Fibroblast of lung (primary cell): Measurements from ENCODE around the gene APMAP. TPM values are rescaled to one million over a fixed set of nuclear protein-coding genes. Genes with fewer than 3 reads are reported as not detected.

ENCODE experiments used
- DNase-seq, 2 donors: peaks; one replicate each; pipeline versions ENCODE4 v3.0.0 to v3.0.0-alpha.2; 2010; ENCODE audit warnings: low read depth in 2 of 2
- H2AFZ ChIP-seq: 2 replicates; pipeline ENCODE4 v1.5.1; 2012; ENCODE audit warnings: low read length, control low read depth, inconsistent platforms
- H3K27ac ChIP-seq: 2 replicates; pipeline ENCODE4 v1.5.1; 2011; ENCODE audit warnings: low read length, control low read depth; ENCODE audit not compliant: insufficient read depth
- H3K27me3 ChIP-seq: 2 replicates; pipeline ENCODE4 v1.5.1; 2011; ENCODE audit warnings: mild to moderate bottlenecking, low read length; ENCODE audit not compliant: control insufficient read depth, insufficient read depth
- H3K36me3 ChIP-seq: 2 replicates; pipeline ENCODE4 v1.5.1; 2011; ENCODE audit warnings: low read length; ENCODE audit not compliant: control insufficient read depth, insufficient read depth
- H3K4me1 ChIP-seq: 2 replicates; pipeline ENCODE4 v1.5.1; 2011; ENCODE audit warnings: low read length; ENCODE audit not compliant: control insufficient read depth, insufficient read depth; ENCODE audit errors: extremely low read depth
- H3K4me2 ChIP-seq: 2 replicates; pipeline ENCODE4 v1.5.1; 2011; ENCODE audit warnings: low read length, control low read depth; ENCODE audit not compliant: insufficient read depth; ENCODE audit errors: extremely low read depth
- H3K4me3 ChIP-seq, 4 experiments: fragments of 200-600 bp in 1 of 4; sonication (generic) in 1 of 4; replicated peaks in 1 of 4; 2 replicates each; pipeline ENCODE4 v1.5.1; 2011 to 2016; ENCODE audit warnings: low read length in 4 of 4, low read depth in 3 of 4, mild to moderate bottlenecking in 3 of 4, control low read depth in 2 of 4, inconsistent platforms in 1 of 4, mixed read lengths in 1 of 4; ENCODE audit not compliant: insufficient read depth in 1 of 4; ENCODE audit errors: control extremely low read depth in 1 of 4
- H3K79me2 ChIP-seq: 2 replicates; pipeline ENCODE4 v1.5.1; 2012; ENCODE audit warnings: mild to moderate bottlenecking, low read length, inconsistent platforms; ENCODE audit not compliant: control insufficient read depth, insufficient read depth
- H3K9ac ChIP-seq: 2 replicates; pipeline ENCODE4 v1.5.1; 2011; ENCODE audit warnings: mild to moderate bottlenecking, low read length, control low read depth; ENCODE audit not compliant: insufficient read depth
- H3K9me3 ChIP-seq: 2 replicates; pipeline ENCODE4 v1.5.1; 2012; ENCODE audit warnings: low read depth, low read length; ENCODE audit not compliant: control insufficient read depth, insufficient read depth
- H4K20me1 ChIP-seq: 2 replicates; pipeline ENCODE4 v1.5.1; 2011; ENCODE audit warnings: low read length; ENCODE audit not compliant: control insufficient read depth, insufficient read depth; ENCODE audit errors: extremely low read depth
- CTCF ChIP-seq, 2 donors: IDR thresholded peaks in 1 of 2; conservative IDR thresholded peaks in 1 of 2; 1 replicate in 1 of 2; 2 replicates in 1 of 2; pipeline ENCODE4 v1.5.1; 2011 to 2012; ENCODE audit warnings: low read length in 2 of 2, control low read depth in 1 of 2, inconsistent platforms in 1 of 2, low read depth in 1 of 2, mild to moderate bottlenecking in 1 of 2
- EZH2 ChIP-seq: IDR thresholded peaks from 2 replicates; pipeline ENCODE4 v1.5.1; 2012; ENCODE audit warnings: low read length, control low read depth, mild to moderate bottlenecking; ENCODE audit errors: missing control alignments
- polyA plus RNA-seq, 2 donors: library from polyadenylated mRNA; depleted of rRNA in 1 of 2; stranded (reverse) in 1 of 2; unstranded in 1 of 2; fragments of >200 nt; gene quantifications; 2 replicates each; pipeline ENCODE4 v1.2.1, GENCODE V29; 2011 to 2012; ENCODE audit warnings: missing spikeins in 1 of 2
- total RNA-seq: library from RNA; depleted of rRNA; stranded (reverse); fragments of >200 nt; gene quantifications from 2 replicates; pipeline ENCODE4 v1.2.1, GENCODE V29; 2014

Gene APMAP
- total and polyA plus RNA-seq, 2 donors (not counting 1 experiment from before 2014, with no cell fraction given) = 72.5 to 104 TPM

GRCh38 chr20:24957326-24958016 lies 35.1 kb downstream of the APMAP start:
- Histone ChIP-seq H2AFZ (no peak overlapping the region), H3K27ac (no peak overlapping the region), H3K9me3 (no peaks in the 10 kb centered on the region), H4K20me1 (no peaks in the 10 kb centered on the region), H3K4me1 (no peaks in the 10 kb centered on the region), H3K79me2 (no peaks in the 10 kb centered on the region), H3K4me2 (no peak overlapping the region), H3K9ac (no peak overlapping the region), H3K36me3 (no peaks in the 10 kb centered on the region), H3K4me3 (no peak overlapping the region), H3K27me3 (no peaks in the 10 kb centered on the region)
- TF ChIP-seq CTCF (conservative IDR thresholded peaks at IDR 0.05 in 1 of 2, IDR thresholded peaks at IDR 0.05 in 1 of 2; ENCODE audit: low read depth in 1 of 2, low read length in 2 of 2) (no peak), EZH2 (no peak)
- DNase-seq = no peak

GRCh38 chr20:24956001-24956841 lies 36.3 kb downstream of the APMAP start:
- Histone ChIP-seq H2AFZ (no peak overlapping the region), H3K4me1 (no peaks in the 10 kb centered on the region), H3K36me3 (no peaks in the 10 kb centered on the region), H3K4me2 (no peak overlapping the region), H3K4me3 (no peak overlapping the region), H3K9ac (no peak overlapping the region), H3K9me3 (no peaks in the 10 kb centered on the region), H4K20me1 (no peaks in the 10 kb centered on the region), H3K27ac (no peak overlapping the region), H3K27me3 (no peaks in the 10 kb centered on the region), H3K79me2 (no peaks in the 10 kb centered on the region)
- no peak for DNase-seq
- TF ChIP-seq CTCF (conservative IDR thresholded peaks at IDR 0.05 in 1 of 2, IDR thresholded peaks at IDR 0.05 in 1 of 2; ENCODE audit: low read depth in 1 of 2, low read length in 2 of 2) (no peak), EZH2 (no peak)

GRCh38 chr20:24955045-24955444 lies 37.5 kb downstream of the APMAP start:
- no peak for TF ChIP-seq CTCF (conservative IDR thresholded peaks at IDR 0.05 in 1 of 2, IDR thresholded peaks at IDR 0.05 in 1 of 2; ENCODE audit: low read depth in 1 of 2, low read length in 2 of 2)
- no peak for TF ChIP-seq EZH2
- Histone ChIP-seq H3K4me3 (no peak overlapping the region), H3K79me2 (no peaks in the 10 kb centered on the region), H3K4me2 (no peak overlapping the region), H3K9me3 (no peaks in the 10 kb centered on the region), H3K36me3 (no peaks in the 10 kb centered on the region), H3K9ac (no peak overlapping the region), H2AFZ (no peak overlapping the region), H3K27ac (no peak overlapping the region), H3K27me3 (no peaks in the 10 kb centered on the region), H4K20me1 (no peaks in the 10 kb centered on the region), H3K4me1 (no peaks in the 10 kb centered on the region)
- no peak for DNase-seq
